Peyer's patch (tissue), 4 donors: ENCODE measurements around the gene FOXRED1.

Experiments used
- POLR2A ChIP-seq, 2 donors: fragments of 450-650 bp; IDR thresholded peaks; one replicate each; pipeline ENCODE4 v1.5.1; 2017; ENCODE audit warnings: antibody characterized with exemption in 2 of 2, mild to moderate bottlenecking in 2 of 2, moderate library complexity in 2 of 2
- TF ChIP-seq, protein P1 (sequence below), 6 experiments: fragments of 450-650 bp in 4 of 6; fragments of 200-600 bp in 2 of 6; sonication (generic) in 1 of 6; IDR thresholded peaks; one replicate each; pipeline ENCODE4 v1.5.1; 2017 to 2019; ENCODE audit warnings: antibody characterized with exemption in 6 of 6, mild to moderate bottlenecking in 3 of 6, moderate library complexity in 1 of 6

DNA sequence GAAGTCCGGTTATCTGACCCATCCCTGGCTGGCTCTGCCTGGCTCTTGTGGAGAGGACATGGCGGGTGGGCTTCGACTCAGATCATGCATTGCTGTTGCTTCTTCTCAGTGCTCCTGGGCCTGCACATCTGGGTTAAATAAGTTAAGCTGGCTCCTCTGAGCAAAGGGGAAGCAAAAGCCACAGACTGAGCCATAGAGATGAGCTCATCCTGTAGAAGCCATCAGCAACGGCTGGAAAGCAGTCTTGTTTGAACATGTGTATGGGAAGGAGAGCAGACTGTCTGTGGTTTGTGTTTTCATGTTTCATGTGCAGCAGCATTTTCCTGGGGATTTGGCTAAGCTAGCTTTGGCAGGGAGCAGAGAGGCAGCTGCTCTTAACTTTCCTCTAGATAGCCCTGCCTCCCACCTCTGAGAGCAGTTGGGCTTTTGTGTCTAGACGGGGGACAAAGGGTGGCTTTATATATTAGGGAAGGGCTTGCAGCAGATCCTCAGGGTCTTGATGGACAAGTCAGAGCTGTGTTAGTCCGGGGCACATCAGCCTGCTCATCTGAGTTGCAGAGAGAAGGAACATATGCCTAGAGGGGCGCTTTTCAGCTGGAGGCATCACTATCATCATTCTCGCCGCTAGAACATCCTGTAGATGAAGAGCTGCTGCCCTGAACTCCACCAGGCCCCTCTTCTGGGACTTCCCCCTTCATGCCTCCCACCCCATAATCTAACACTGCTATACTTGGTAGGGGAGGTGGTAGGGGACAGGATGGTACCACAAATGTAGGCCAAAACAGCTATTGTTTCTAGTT, 49.8 kb downstream of the FOXRED1 start:
- TF ChIP-seq POLR2A (IDR thresholded peaks at IDR 0.05), result no peak
- TF ChIP-seq, protein P1, sequence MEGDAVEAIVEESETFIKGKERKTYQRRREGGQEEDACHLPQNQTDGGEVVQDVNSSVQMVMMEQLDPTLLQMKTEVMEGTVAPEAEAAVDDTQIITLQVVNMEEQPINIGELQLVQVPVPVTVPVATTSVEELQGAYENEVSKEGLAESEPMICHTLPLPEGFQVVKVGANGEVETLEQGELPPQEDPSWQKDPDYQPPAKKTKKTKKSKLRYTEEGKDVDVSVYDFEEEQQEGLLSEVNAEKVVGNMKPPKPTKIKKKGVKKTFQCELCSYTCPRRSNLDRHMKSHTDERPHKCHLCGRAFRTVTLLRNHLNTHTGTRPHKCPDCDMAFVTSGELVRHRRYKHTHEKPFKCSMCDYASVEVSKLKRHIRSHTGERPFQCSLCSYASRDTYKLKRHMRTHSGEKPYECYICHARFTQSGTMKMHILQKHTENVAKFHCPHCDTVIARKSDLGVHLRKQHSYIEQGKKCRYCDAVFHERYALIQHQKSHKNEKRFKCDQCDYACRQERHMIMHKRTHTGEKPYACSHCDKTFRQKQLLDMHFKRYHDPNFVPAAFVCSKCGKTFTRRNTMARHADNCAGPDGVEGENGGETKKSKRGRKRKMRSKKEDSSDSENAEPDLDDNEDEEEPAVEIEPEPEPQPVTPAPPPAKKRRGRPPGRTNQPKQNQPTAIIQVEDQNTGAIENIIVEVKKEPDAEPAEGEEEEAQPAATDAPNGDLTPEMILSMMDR (IDR thresholded peaks at IDR 0.05), result no peak
